NOMO-1 treated with dmso at 0.1 percent for 144 hours (cell line): ENCODE results near the gene TTC8.

Experiments used
- DNase-seq: peaks from one replicate; lab custom pipeline; 2025; ENCODE audit not compliant: unreplicated experiment; lab: John Stamatoyannopoulos, UW

TTC8 gene

DNA sequence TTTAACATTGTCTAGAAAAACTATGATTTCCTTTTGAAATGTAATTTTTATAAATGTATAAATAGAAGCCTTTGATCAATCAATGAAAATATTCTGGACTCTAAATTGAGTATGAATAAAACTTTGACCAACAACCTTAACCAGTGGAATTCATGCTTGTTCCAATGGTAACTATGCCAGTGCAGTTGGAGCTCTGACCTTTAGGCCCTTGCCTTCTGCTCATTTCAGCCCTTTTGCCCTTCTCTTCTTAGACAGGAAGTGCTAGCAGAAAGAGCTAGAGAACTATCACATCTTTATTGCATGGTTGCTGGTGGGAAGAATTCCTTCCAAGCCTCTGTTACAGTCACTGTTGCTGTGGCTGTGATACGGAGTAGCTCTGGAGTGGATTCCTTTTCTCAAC, 39.7 kb downstream of the TTC8 start:
- no peak for DNase-seq

DNA sequence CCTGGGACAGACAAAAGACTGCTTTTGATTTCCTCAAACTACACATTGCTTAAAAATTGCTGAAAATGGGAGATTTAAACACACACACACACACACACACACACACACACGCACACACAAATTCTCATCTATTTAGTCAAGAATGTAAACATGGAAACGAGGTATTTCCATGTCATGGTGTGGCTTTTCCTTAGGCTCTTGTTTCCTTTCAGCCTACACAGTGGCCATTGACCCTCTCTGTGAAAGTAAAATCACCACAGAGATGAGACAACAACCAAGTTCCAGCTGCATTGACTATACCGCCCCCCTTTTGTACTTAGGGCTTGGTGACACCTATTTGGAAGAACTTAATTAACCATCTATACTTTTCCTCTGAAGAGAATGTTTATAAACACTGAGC, 41.9 kb downstream of the TTC8 start:
- DNase-seq: no peak

DNA sequence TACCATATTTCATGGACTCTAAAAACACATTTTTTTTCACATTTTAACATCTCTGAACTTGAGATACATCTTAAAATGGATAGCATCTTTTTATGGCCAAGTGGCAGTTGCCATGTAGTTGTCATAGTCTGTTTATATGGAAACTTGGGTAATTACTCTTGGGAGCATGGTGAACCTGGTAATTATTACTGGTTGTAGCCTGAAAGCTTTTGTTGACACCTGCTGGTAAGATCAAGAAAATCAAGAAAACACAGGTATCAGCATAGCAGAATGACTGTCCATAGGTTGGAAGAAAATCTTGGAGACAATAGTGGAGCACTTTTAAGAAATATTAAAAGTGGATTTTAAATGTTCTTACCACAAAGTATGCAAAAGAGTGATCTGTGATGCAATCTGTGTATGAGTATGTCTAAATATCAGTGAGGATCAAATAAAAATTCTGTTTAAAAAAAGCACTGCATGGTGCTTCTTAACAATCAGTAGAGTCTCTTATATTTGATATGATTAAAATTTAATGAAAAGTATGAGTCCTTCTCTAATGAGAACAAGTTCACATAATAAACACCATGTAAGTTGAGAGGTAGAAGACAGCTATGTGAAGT, 44.2 kb downstream of the TTC8 start:
- no peak for DNase-seq

DNA sequence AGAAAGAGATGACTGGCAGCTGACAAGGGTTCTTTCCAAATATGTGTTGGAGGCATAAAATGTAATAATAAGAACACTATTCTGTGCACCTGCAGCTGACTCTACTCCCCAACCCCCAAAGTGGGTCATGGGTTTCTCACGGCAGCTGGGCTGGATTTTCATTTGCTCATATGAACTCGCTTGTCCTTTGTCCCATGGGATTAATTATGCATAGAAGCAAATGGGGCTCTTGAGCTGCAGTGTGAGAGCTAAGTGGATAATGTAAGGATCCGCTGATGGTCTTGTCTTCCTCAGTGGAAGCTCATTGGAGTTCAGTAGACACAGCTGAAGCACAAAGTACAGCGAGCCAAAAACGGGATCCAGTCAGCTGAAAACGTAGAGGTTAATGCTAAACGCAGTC, 46.3 kb downstream of the TTC8 start:
- no peak for DNase-seq

DNA sequence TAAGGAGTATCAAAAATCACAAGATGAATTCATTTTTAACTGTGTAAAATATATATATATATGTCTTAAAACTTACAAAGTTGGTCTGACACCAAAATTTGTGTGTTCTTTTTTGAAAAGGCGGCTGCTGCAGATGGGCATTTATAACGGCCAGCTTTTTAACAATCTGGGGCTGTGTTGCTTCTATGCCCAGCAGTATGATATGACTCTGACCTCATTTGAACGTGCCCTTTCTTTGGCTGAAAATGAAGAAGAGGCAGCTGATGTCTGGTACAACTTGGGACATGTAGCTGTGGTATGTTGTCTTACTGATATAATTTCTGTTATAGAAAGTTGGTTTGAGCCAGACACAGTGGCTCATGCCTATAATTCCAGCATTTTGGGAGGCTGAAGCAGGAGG, 47.0 kb downstream of the TTC8 start:
- DNase-seq: no peak

DNA sequence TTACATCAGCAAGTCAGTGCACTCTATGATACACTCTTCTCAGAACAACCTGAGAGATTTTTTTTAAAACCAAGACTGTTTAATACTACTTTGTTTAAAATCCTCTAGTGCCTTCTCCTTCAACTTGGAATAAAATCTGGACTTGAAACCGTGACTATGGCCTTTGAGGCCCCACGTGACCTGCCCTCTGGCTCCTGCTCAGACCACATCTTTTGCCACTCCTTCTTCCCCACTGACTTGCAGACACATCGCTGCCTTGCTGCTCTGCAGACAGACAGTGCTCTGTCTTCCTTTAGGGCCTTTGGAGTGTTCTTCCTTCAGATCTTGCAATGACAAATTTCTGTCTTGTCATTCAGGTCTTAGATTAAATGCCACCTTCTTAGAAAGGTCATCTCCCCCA, 48.5 kb downstream of the TTC8 start:
- DNase-seq: no peak

DNA sequence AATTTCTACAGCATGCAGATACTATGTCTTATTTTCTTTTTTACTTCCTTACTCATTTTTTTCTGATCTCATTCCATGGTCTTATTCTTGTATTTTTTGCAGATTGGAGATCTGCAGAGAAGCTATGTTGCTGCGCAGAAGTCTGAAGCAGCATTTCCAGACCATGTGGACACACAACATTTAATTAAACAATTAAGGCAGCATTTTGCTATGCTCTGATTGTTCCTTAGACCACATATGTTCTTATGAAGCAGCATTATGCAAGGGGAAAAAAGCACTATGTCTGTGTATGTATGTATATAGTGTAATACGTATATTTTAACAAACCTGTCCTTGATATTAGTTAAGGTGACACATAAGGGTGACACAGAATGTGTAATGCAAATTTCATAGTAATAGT, 52.7 kb downstream of the TTC8 start:
- DNase-seq: no peak

DNA sequence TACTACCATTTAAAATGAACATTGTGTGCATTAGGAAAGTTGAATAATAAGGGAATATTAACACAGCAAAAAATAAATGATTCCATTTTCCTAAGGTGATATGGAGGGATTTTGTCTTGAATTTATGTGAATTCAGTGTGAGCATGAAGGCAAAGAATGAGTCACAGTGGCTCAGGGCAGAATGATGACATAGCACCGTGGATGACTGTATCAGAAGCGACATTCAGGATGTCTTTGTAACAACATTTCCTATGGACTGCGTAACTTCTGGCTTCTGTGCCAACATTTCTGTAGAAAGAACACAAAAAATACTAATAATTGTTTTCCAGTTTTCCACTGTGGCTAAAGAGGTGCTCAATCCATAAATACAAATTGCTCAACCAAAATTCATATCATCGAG, 54.6 kb downstream of the TTC8 start:
- DNase-seq: no peak

DNA sequence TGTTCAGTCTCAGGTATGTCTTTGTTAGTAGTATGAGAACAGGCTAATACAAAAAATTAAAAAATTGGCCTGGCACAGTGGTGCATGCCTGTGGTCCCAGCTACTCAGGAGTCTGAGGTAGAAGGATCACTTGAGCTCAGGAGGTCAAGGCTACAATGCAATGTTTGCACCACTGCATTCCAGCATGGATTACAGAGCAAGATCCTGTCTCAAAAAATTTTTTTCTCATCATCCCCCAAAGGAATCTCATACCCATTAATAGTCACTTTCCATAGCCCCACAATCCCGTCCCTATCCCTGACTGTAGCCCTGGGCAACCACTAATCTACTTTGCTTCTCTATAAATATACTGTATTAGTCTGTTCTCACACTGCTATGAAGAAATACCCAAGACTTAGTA, 57.8 kb downstream of the TTC8 start:
- DNase-seq: no peak

DNA sequence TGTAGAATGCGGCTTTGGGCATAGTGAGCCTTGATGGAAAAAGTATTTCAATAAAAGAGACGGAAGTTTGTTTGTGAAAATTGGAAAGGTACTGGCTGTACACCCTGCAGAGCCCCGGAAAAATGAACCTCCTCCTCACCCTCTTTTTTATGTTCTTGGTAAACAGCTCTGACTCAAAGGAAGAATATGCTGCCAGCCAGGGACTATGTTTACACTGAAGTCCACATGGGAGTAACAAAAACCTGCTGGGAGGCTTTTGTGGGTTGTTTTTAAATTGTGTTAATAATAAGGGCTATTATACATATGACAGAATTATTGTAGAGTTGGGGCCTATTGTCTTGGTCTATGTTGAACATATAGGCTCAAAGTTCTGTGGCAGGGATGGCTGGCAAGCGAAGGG, 70.7 kb downstream of the TTC8 start:
- no peak for DNase-seq

DNA sequence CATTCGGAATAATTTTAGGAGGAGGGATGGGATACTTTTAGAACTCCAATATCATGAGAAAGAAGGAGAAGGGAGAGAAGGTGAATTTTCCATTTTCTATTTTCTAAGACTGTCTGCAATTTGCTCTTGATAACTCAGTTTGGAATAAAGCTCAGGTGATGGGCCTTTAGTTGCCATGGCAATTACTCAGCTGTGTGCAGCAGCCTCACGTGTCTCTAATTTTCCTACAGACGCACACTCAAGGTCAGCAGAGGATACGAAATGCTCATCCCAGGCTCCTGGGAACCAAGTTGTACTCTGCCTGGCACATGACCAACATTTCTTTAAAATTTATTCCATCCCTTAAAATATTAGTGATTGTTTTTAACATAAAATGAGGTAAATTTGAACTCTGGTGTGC, 76.7 kb downstream of the TTC8 start:
- DNase-seq: no peak

DNA sequence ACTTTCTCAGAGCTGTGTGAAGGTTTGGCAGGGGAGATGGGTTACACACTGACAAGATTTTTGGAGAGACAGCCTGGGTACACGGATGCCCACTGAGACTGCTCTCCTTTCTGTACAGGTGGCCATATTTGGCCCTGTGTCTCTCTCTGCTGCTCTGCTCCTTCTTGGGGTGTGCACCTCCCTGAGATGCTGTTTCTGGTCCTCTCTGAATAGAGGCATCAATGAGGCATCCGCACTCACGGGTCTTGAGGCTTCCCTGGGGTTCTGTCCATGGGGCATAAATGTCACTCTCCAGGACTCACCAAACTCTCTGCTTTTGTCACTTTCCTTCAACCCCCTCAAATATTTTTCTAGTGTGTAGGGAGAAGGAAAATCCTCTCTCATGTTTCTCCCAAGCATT, 77.5 kb downstream of the TTC8 start:
- DNase-seq: no peak

DNA sequence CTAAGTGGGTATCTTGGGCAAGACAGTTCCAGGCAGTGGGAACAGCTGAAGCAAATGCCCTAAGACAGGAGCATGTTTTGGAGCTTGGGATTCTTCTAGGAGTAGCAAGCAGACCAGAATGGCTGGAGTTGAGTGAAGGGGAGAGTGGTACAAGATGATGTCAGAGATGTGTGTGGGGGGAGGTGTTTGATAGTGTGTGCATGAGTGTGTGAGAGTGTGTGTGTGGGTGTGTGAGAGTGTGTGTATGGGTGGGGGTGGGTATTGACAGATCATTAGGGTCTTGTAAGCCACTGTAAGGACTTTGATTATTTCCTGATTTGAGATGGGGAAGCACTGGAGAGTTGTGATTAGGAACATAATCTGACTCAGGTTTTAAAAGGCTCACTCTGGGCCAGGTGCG, 78.4 kb downstream of the TTC8 start:
- no peak for DNase-seq

DNA sequence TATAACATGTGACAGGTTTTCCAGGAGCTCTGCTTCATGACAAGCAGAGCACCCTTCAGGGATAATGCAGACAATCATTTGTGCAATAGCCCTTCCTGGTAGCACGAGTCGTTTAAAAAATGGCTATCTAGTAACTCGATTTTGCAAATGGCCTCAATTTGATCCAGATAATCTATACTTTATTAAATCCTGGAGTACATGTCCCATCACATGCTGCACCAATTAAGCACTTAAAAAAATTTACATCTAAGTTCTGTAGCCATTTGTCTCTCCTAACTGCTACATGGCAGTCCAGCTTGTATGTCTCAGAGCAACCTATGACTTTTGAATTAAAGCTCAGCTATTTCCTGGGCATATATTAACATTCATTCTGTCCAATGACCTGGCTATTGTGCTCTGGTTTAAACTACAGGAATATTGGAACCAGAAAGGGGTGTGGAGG, 79.8 kb downstream of the TTC8 start:
- no peak for DNase-seq

DNA sequence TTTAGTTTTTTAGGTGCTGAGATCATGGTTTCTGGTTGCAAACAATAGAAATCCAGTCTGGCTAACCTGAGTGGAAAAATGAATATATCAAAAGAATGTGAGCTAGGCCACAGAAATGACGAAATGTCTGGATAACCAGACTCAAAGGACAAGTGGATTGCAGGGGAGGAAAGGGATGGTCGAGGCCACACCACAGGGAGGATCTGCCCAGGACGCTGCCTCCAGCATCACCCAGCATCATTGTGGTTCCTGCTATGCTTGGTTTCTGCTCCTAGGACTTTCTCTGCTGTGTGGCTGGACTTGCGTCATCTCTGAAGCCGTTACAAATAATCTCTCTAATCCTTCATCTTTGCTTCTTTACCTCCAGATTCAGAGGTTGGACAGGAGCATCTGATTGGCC, 80.4 kb downstream of the TTC8 start:
- DNase-seq: no peak

DNA sequence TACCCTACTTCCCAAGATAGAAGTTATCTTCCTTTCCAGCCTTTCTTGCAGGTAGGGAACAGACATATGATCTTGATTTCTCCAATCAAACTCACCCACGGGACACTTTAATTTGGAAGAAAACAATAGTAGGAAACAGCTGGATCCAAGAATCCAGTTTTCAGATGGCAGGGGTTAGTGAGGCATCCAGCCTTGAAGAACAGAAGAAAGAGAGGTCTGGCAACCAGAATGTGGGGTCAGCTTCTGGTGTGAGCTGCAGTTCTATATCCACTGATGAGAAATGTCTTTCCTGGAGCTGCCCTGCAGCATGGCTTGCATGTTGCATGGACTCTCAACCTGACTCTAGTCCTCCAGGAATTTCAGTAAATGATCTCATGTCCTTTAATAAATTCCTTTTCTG, 83.8 kb downstream of the TTC8 start:
- no peak for DNase-seq

DNA sequence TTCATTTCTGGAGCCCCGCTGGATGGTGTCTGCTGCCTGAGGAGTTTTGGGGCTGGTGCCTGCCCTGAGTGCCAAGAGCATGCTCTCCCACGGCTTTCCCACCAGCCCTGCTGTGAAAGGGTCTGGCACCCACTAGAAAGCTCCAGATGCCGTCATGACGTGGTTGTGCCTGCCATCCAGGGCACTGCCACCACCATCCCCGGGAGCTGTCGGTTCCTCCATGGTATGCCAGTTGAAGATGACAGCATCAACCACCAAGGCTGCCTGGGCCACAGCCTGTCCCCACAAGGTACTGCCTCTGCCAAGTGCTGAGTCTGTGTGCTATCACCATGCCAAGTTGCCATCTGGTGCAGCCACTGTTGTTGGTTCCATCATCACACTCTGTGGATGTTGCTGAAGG, 85.9 kb downstream of the TTC8 start:
- DNase-seq: no peak

DNA sequence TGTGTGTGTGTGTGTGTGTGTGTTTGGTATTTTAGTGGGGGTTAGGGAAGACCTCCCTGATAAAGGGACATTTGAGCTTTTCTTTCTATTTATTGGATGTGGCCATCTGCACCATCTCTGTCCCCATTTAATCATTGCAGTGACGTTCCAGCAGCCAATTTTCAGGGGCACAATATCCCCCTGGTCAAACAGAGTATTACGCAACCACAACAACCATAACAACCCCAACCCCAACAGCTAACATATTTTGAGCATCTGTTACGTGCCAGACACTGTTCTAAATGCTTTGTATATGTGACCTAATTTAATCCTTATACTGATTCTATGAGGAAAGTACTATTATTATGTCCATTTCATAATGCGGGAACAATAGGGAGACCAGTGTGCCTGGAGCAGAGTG, 87.4 kb downstream of the TTC8 start:
- no peak for DNase-seq

DNA sequence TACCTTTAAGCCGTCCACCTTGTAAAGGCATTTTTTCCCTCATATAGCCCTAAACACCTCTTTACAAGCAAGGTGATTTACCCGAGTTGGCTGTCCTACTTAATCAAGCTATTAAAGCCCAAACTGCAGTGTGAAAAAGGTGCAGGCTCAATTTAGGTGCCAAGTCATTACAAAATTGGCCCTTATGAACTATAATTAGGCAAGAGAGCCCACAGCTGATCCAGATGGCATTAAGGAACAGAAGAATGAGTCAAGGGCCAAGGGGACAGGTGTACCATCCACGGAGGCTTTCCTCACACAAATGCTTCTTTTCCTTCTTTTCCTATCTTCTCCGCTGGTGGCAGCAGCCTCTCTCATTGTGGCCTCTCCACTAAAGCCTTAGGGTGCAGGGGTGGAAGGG, 90.5 kb downstream of the TTC8 start:
- DNase-seq: no peak

DNA sequence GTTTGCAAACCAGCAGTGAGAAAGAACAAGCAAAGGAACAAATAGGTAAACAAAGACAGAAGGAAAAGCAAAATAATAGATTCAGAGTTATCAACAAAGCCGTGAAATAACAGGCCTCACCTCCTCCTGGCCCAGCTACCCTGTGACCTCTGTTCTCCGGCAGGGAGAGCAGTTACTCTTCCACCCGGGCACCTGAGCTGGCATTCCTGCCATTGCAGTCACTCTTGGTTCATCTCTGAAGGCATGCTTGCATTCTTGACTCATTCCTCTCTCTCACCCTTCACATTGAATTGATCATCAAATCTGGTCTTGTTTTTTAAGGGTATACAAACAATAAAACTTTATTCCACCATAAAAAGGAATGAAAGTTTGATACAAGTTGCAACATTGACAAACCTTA, 95.1 kb downstream of the TTC8 start:
- DNase-seq: no peak
